Activated CD4-positive, alpha-beta T cell treated with anti-CD3 and anti-CD28 coated beads, Interleukin-2, amount 50 U/mL, for 16 hours (primary cell): ENCODE data around the gene ETF1.
"Not testable (repeated sequence)": the region's sequence is repeated elsewhere in the genome, so short reads cannot be mapped to it uniquely, and the experiment has no call there.

Experiments
- DNase-seq: peaks from one replicate; pipeline ENCODE4 v3.0.0-alpha.2; 2020

Gene ETF1

GRCh38 chr5:138482638-138483037 is 60.4 kb downstream of the ETF1 start:
- no peak for DNase-seq

GRCh38 chr5:138476918-138477317 is 66.1 kb downstream of the ETF1 start:
- no peak for DNase-seq

GRCh38 chr5:138473151-138473550 is 69.9 kb downstream of the ETF1 start:
- DNase-seq = not testable (repeated sequence)

- no peak for DNase-seq
Measured at GRCh38 chr5:138472353-138472752, 70.7 kb downstream of the ETF1 start.

GRCh38 chr5:138471052-138471361 is 72.0 kb downstream of the ETF1 start:
- no peak for DNase-seq

- DNase-seq = no peak
Measured at GRCh38 chr5:138470322-138471051, 72.5 kb downstream of the ETF1 start.

GRCh38 chr5:138469540-138470321 is 73.3 kb downstream of the ETF1 start:
- DNase-seq = no peak

GRCh38 chr5:138468966-138469539 is 74.0 kb downstream of the ETF1 start:
- no peak for DNase-seq

GRCh38 chr5:138468133-138468965 is 74.7 kb downstream of the ETF1 start:
- no peak for DNase-seq

GRCh38 chr5:138467711-138468132 is 75.3 kb downstream of the ETF1 start:
- no peak for DNase-seq

GRCh38 chr5:138466900-138467710 is 75.9 kb downstream of the ETF1 start:
- no peak for DNase-seq

- no peak for DNase-seq
Measured at GRCh38 chr5:138466125-138466899, 76.7 kb downstream of the ETF1 start.

GRCh38 chr5:138465261-138466124 is 77.5 kb downstream of the ETF1 start, which contains the start of gene EGR1:
Gene EGR1 (plus strand): TSS chr5:138465479. CDS start chr5:138465762, 283 bp downstream.
- peak; percentile 94 for DNase-seq

- DNase-seq = peak; percentile 98
Measured at GRCh38 chr5:138464388-138465260, 78.4 kb downstream of the ETF1 start.

GRCh38 chr5:138464008-138464387 is 79.0 kb downstream of the ETF1 start:
- peak; percentile 94 for DNase-seq

GRCh38 chr5:138463419-138464007 is 79.5 kb downstream of the ETF1 start:
- DNase-seq = no peak

- DNase-seq = no peak
Measured at GRCh38 chr5:138461343-138462125, 81.5 kb downstream of the ETF1 start.
